Gastroesophageal sphincter (tissue), 3 donors: Measurements from ENCODE around the gene CMTM8.

Experiments used
- EP300 ChIP-seq: sonication (generic); formaldehyde crosslinking; IDR thresholded peaks from one replicate; pipeline ENCODE4 v1.6.1; 2017; ENCODE audit warnings: antibody characterized with exemption, mild to moderate bottlenecking
- POLR2A ChIP-seq, 2 donors: fragments of 450-650 bp; IDR thresholded peaks; one replicate each; pipeline ENCODE4 v1.6.1; 2017; ENCODE audit warnings: antibody characterized with exemption in 2 of 2, mild to moderate bottlenecking in 2 of 2, moderate library complexity in 1 of 2
- POLR2AphosphoS5 ChIP-seq: sonication (generic); formaldehyde crosslinking; IDR thresholded peaks from one replicate; pipeline ENCODE4 v1.6.1; 2017; ENCODE audit warnings: antibody characterized with exemption
- TF ChIP-seq, protein P1 (sequence below), 4 experiments: fragments of 200-600 bp in 2 of 4; fragments of 450-650 bp in 2 of 4; sonication (generic) in 1 of 4; IDR thresholded peaks; one replicate each; pipeline ENCODE4 v1.5.1; 2017 to 2019; ENCODE audit warnings: antibody characterized with exemption in 4 of 4, mild to moderate bottlenecking in 2 of 4, moderate library complexity in 2 of 4

DNA sequence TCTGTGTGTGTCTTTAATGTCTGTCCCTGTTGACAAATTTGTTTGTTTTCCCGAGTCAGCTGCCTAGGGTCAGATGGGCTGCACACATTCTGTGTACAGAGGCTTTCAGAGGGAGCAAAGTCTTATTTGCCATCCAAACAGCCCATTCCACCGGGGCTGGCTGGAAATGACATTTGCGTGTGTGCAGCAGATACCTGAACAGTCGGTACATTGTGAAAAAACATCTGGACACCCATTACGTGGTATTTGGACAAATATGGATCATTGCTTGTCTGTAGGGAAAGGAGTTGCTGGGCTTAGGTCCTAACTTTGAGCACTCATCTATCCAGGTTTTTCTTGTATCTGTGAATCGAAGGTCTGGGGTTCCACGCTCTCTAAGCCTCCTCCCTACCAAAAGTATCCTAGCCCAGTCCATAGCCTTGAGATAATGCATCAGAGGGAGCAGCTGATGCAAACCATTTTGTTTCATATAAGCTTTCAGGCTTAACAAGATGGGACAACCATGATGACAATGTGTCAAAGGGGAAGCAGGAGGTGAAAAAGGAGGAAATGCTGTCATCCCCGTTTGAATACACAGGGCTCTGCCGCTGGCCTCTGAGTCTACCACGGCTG lies 22.2 kb upstream of the CMTM8 start:
- TF ChIP-seq, protein P1, sequence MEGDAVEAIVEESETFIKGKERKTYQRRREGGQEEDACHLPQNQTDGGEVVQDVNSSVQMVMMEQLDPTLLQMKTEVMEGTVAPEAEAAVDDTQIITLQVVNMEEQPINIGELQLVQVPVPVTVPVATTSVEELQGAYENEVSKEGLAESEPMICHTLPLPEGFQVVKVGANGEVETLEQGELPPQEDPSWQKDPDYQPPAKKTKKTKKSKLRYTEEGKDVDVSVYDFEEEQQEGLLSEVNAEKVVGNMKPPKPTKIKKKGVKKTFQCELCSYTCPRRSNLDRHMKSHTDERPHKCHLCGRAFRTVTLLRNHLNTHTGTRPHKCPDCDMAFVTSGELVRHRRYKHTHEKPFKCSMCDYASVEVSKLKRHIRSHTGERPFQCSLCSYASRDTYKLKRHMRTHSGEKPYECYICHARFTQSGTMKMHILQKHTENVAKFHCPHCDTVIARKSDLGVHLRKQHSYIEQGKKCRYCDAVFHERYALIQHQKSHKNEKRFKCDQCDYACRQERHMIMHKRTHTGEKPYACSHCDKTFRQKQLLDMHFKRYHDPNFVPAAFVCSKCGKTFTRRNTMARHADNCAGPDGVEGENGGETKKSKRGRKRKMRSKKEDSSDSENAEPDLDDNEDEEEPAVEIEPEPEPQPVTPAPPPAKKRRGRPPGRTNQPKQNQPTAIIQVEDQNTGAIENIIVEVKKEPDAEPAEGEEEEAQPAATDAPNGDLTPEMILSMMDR (IDR thresholded peaks at IDR 0.05) = no peak
- TF ChIP-seq EP300 = no peak
- no peak for TF ChIP-seq POLR2AphosphoS5
- no peak for TF ChIP-seq POLR2A (IDR thresholded peaks at IDR 0.05)
